ENCODE results near the gene KRTAP4-4.
"Not testable (repeated sequence)": the region's sequence is repeated elsewhere in the genome, so short reads cannot be mapped to it uniquely, and the experiment has no call there.

DNA sequence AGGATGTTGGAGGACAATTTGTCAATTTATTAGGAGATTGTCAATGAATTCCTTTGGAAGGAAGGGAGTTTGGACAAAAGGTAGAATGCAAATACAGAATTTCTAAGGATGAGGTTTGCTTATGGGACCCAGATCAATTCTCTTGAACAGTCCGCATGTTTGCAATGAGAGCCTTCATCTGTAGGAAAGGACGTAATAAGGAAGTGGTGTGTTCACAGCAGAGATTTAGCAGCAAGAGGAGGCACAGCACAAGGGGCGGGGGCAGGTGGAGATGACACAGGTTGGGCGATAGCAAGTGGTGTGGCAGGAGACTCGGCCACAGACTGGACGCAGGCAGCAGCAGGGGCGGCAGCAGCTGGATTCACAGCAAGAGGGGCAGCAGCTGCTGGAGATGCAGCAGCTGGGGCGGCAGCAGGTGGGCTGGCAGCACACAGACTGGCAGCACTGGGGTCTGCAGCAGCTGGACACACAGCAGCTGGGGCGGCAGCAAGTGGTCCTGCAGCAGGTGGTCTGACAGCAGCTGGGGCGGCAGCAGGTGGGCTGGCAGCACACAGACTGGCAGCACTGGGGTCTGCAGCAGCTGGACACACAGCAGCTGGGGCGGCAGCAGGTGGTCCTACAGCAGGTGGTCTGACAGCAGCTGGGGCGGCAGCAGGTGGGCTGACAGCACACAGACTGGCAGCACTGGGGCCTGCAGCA is 37.1 kb downstream of the KRTAP4-4 start:
- not testable (repeated sequence) for TF ChIP-seq POLR2A (IDR thresholded peaks at IDR 0.05; ENCODE audit: low read depth, low read length); BHLHE40 (IDR thresholded peaks at IDR 0.05; ENCODE audit: low read depth, low read length); RCOR1 (IDR thresholded peaks at IDR 0.05; ENCODE audit: insufficient replicate concordance, low read length); CEBPB (IDR thresholded peaks at IDR 0.05; ENCODE audit: low read depth, low read length)
- TF ChIP-seq, protein P1, sequence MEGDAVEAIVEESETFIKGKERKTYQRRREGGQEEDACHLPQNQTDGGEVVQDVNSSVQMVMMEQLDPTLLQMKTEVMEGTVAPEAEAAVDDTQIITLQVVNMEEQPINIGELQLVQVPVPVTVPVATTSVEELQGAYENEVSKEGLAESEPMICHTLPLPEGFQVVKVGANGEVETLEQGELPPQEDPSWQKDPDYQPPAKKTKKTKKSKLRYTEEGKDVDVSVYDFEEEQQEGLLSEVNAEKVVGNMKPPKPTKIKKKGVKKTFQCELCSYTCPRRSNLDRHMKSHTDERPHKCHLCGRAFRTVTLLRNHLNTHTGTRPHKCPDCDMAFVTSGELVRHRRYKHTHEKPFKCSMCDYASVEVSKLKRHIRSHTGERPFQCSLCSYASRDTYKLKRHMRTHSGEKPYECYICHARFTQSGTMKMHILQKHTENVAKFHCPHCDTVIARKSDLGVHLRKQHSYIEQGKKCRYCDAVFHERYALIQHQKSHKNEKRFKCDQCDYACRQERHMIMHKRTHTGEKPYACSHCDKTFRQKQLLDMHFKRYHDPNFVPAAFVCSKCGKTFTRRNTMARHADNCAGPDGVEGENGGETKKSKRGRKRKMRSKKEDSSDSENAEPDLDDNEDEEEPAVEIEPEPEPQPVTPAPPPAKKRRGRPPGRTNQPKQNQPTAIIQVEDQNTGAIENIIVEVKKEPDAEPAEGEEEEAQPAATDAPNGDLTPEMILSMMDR (conservative IDR thresholded peaks at IDR 0.05; ENCODE audit: low read depth, low read length) = not testable (repeated sequence)
